H1 (cell line): Measurements from ENCODE around the gene ADTRP. TPM values are rescaled to one million over a fixed set of nuclear protein-coding genes. Genes with fewer than 3 reads are reported as not detected.

Experiments
- CHD2 ChIP-seq: IDR thresholded peaks from 2 replicates; pipeline ENCODE4 v1.6.1; 2012; ENCODE audit warnings: low read length, improper control_type of control experiment
- GTF2F1 ChIP-seq: IDR thresholded peaks from 2 replicates; pipeline ENCODE4 v1.6.1; 2012; ENCODE audit warnings: low read depth, low read length, improper control_type of control experiment, borderline replicate concordance
- KDM4A ChIP-seq: IDR thresholded peaks from one replicate; pipeline ENCODE4 v1.7.1; 2012; ENCODE audit warnings: low read depth, mild to moderate bottlenecking, moderate library complexity, low read length, inconsistent platforms; ENCODE audit not compliant: severe bottlenecking
- SAP30 ChIP-seq: fragments of 300-600 bp; sonication (generic); IDR thresholded peaks from 2 replicates; pipeline ENCODE4 v1.7.1; 2012; ENCODE audit warnings: low read length, moderate library complexity, mild to moderate bottlenecking, inconsistent platforms; ENCODE audit not compliant: insufficient read depth, insufficient replicate concordance
- TCF12 ChIP-seq: IDR thresholded peaks from 2 replicates; pipeline ENCODE4 v1.6.1; 2011; ENCODE audit warnings: low read depth, mild to moderate bottlenecking, low read length
- YY1 ChIP-seq: IDR thresholded peaks from 2 replicates; pipeline ENCODE4 v1.6.1; 2011; ENCODE audit warnings: low read depth, mild to moderate bottlenecking, low read length
- polyA plus RNA-seq, 7 experiments: library from polyadenylated mRNA; depleted of rRNA in 3 of 7; stranded (reverse) in 5 of 7; unstranded in 2 of 7; fragments of >200 nt in 5 of 7; fragments of 200-250 nt in 2 of 7; gene quantifications; 1 replicate in 5 of 7; 2 replicates in 1 of 7; 4 replicates in 1 of 7; pipeline versions ENCODE4 v1.2.1 to v1.2.3, GENCODE V29; 2011 to 2013; ENCODE audit warnings: missing spikeins in 2 of 7, mixed read lengths in 2 of 7
- total RNA-seq: library from RNA; stranded (reverse); fragmentation: NEBNext Ultra II Directional; extraction: Animal tissue kit (Norgen Biotek cat#: 25700); gene quantifications from 2 replicates; pipeline ENCODE4 v1.2.1, GENCODE V29; 2021

ADTRP gene
- total and polyA plus RNA-seq, 2 of the 8 experiments (the other 6 are each of a cell fraction or from before 2014, with no cell fraction given): 0.08 to 0.45 TPM

DNA sequence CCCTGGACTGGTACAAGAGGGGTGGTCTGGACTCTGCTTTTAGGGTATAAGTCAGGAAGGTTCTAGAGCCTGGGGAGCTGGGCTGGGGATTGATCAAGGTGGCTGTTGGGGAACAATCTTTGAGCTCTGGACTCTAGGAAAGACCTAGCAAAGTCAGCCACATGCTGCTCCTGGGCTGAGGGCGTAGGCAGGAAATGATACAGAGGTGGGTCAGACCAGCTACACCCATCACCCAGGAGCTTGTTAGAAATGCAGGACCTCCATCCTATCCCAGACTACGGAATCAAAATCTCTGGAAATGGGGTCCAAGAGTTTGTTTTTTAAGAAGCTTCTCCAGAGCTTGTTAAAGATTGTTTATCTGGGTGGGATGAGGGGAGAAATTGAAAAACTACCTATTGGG is 9.4 kb downstream of the ADTRP start (continued):
- TF ChIP-seq GTF2F1 (no peak), KDM4A (no peak), YY1 (no peak), CHD2 (no peak), SAP30 (no peak), TCF12 (no peak)
